ENCODE measurements around the gene GBE1. TPM values are rescaled to one million over a fixed set of nuclear protein-coding genes. Genes with fewer than 3 reads are reported as not detected.

Gene GBE1
- total and polyA plus RNA-seq, 9 of the 15 experiments (the other 6 are each of a cell fraction or from before 2014, with no cell fraction given) = 7.9 to 25.6 (median 13.1) TPM

- TF ChIP-seq ESRRA (IDR thresholded peaks at IDR 0.05; ENCODE audit: borderline replicate concordance, low read depth) (no peak), PHB (CRISPR knock-in tag; IDR thresholded peaks at IDR 0.05) (no peak), SMARCA4 (IDR thresholded peaks at IDR 0.05) (peak; percentile 77; the same call in 1 of the 2 replicates), ZBTB17 (CRISPR knock-in tag; IDR thresholded peaks at IDR 0.05) (no peak), SMARCB1 (IDR thresholded peaks at IDR 0.05; ENCODE audit: insufficient read length, low read depth) (no peak), GATA2 (CRISPR knock-in tag; IDR thresholded peaks at IDR 0.05) (peak; percentile 63; the same call in 1 of the 2 replicates), RB1 (IDR thresholded peaks at IDR 0.05; ENCODE audit: low read depth) (no peak), RBM25 (IDR thresholded peaks at IDR 0.05; ENCODE audit: low read depth, low read length, severe bottlenecking) (no peak), ZNF217 (CRISPR knock-in tag; IDR thresholded peaks at IDR 0.05) (no peak), MCM5 (IDR thresholded peaks at IDR 0.05; ENCODE audit: low read depth) (no peak), TAL1 (IDR thresholded peaks at IDR 0.05) (peak; percentile 69), ZNF511 (CRISPR knock-in tag; IDR thresholded peaks at IDR 0.05) (no peak), ZBTB7A (IDR thresholded peaks at IDR 0.05; ENCODE audit: borderline replicate concordance, control insufficient read depth, low read depth, low read length) (no peak), TCF3 (CRISPR knock-in tag; IDR thresholded peaks at IDR 0.05) (peak; percentile 68), FOXM1 (IDR thresholded peaks at IDR 0.05; ENCODE audit: low read depth) (0 out of 2 replicates have a peak, but pooled peaks have one; percentile 39), FOXM1 (CRISPR knock-in tag; IDR thresholded peaks at IDR 0.05; ENCODE audit: low read depth) (no peak), MYC (IDR thresholded peaks at IDR 0.05; ENCODE audit: low read depth, low read length) (no peak), MYC (CRISPR knock-in tag; IDR thresholded peaks at IDR 0.05; ENCODE audit: borderline replicate concordance, low read depth) (no peak), NCOA1 (IDR thresholded peaks at IDR 0.05; ENCODE audit: low read depth) (peak; percentile 66; the same call in 1 of the 2 replicates), LARP7 (IDR thresholded peaks at IDR 0.05) (no peak), DPF2 (IDR thresholded peaks at IDR 0.05) (peak; percentile 82), MIER1 (IDR thresholded peaks at IDR 0.05; ENCODE audit: low read depth) (no peak), ZNF785 (CRISPR knock-in tag; IDR thresholded peaks at IDR 0.05) (no peak), JUND (IDR thresholded peaks at IDR 0.05; ENCODE audit: borderline replicate concordance, low read depth, low read length) (peak; percentile 59; the same call in 1 of the 2 replicates), JUND (tag; IDR thresholded peaks at IDR 0.05; ENCODE audit: borderline replicate concordance, low read depth, low read length) (no peak), ZNF239 (CRISPR knock-in tag; IDR thresholded peaks at IDR 0.05) (no peak), MXI1 (IDR thresholded peaks at IDR 0.05; ENCODE audit: low read depth, low read length) (no peak)
- TF ChIP-seq, protein P1, sequence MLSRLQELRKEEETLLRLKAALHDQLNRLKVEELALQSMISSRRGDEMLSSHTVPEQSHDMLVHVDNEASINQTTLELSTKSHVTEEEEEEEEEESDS (CRISPR knock-in tag; IDR thresholded peaks at IDR 0.05) = no peak
- TF ChIP-seq, protein P2, sequence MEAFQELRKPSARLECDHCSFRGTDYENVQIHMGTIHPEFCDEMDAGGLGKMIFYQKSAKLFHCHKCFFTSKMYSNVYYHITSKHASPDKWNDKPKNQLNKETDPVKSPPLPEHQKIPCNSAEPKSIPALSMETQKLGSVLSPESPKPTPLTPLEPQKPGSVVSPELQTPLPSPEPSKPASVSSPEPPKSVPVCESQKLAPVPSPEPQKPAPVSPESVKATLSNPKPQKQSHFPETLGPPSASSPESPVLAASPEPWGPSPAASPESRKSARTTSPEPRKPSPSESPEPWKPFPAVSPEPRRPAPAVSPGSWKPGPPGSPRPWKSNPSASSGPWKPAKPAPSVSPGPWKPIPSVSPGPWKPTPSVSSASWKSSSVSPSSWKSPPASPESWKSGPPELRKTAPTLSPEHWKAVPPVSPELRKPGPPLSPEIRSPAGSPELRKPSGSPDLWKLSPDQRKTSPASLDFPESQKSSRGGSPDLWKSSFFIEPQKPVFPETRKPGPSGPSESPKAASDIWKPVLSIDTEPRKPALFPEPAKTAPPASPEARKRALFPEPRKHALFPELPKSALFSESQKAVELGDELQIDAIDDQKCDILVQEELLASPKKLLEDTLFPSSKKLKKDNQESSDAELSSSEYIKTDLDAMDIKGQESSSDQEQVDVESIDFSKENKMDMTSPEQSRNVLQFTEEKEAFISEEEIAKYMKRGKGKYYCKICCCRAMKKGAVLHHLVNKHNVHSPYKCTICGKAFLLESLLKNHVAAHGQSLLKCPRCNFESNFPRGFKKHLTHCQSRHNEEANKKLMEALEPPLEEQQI (IDR thresholded peaks at IDR 0.05) = 0 out of 2 replicates have a peak, but pooled peaks have one; percentile 54
- TF ChIP-seq, protein P3, sequence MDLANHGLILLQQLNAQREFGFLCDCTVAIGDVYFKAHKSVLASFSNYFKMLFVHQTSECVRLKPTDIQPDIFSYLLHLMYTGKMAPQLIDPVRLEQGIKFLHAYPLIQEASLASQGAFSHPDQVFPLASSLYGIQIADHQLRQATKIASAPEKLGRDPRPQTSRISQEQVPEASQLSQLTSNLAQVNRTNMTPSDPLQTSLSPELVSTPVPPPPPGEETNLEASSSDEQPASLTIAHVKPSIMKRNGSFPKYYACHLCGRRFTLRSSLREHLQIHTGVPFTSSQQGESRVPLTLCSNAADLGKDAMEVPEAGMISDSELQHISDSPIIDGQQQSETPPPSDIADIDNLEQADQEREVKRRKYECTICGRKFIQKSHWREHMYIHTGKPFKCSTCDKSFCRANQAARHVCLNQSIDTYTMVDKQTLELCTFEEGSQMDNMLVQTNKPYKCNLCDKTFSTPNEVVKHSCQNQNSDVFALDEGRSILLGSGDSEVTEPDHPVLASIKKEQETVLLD (IDR thresholded peaks at IDR 0.05) = no peak
These were observed 48.4 kb downstream of the GBE1 start (continued) for GRCh38 chr3:81713031-81713430.
